ENCODE data around the gene MACROD2. TPM values are rescaled to one million over a fixed set of nuclear protein-coding genes. Genes with fewer than 3 reads are reported as not detected.
"Not testable (repeated sequence)": the region's sequence is repeated elsewhere in the genome, so short reads cannot be mapped to it uniquely, and the experiment has no call there.

MACROD2 gene
- total RNA-seq, 1 donor from 2014 or later = 4.2 TPM

DNA sequence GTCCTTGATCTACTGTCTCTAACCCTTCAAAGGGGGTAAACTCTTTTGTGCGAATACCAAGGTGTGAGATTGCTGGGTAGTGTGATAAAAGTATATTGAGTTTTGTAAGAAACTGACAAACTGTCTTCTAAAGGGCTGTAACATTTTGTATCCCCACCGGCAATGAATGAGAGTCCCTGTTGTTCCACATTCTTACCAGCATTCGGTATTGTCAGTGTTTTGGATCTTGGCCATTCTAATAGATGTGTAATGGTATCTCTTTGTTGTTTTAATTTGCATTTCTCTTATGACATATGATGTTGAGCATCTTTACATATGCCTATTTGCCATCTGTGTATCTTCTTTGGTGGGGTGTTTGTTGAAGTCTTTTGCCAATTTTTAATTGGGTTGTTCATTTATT, 1487.2 kb downstream of the MACROD2 start:
- intact Hi-C loops (cut with DNase I) = no loop called here
- DNase-seq = no peak
- ATAC-seq (ENCODE audit: poor library complexity) = no peak

DNA sequence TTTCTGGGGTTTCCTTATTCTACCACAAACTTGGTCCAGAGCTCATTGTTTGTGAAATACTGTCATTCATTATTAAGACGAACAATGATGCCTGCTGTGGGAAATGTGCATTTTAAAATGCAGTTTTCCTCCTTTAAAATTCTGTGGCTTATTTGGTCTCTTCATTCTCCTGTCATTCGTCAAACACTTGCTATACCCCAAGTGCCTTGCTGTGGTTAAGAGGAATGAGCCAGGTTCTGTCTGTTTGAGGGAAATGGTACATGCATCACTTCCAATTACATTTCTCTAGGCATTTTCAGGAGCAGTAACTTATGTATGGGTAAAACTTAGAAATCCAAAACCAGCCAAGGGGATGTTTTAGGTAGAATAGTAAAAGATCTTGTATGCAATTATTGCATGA, 1490.2 kb downstream of the MACROD2 start:
- DNase-seq (no peak), ATAC-seq (ENCODE audit: poor library complexity) (no peak)
- intact Hi-C loops (cut with DNase I) = no loop called here

DNA sequence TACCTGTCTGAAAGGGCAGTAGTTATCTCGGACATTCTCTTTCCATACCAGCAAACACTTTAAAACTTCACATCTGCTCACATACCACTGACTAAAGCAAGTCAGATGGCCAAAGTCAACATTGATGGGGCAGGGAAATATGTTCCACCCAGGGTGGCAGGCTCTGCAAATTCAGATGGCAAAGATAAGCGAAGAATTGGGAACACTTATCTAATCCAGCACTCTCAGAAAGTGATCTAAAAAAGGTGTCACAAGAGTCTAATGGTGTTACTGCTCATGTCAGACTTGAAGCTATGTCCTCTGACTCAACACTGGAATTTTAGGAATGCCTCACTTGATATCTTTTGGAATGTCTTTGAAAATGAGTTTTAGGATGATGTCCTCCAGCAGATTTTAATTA, 1491.7 kb downstream of the MACROD2 start:
- ATAC-seq (ENCODE audit: poor library complexity) (no peak), DNase-seq (no peak)
- intact Hi-C loops (cut with DNase I) = no loop called here

DNA sequence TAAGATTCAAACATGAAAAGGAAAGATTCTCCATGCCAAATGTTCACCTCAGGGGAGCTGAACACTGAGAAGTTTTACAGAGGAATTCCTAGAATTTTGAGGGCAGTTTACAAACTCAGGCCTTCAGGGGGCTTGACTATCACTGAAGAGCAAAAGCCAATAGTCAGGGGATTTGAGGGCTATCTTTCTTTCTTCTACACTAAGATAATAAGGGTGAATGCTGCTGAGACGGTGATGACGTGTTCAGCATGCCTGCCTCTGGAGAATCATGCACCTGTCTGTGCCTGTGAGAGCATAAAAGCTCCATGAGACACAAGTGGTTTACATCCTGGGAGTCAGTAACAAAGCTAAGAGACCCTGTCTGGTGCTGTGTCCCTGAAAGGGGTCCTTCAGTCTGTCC, 1492.4 kb downstream of the MACROD2 start:
- intact Hi-C loops (cut with DNase I) = no loop called here
- DNase-seq = no peak
- ATAC-seq (ENCODE audit: poor library complexity) = no peak

DNA sequence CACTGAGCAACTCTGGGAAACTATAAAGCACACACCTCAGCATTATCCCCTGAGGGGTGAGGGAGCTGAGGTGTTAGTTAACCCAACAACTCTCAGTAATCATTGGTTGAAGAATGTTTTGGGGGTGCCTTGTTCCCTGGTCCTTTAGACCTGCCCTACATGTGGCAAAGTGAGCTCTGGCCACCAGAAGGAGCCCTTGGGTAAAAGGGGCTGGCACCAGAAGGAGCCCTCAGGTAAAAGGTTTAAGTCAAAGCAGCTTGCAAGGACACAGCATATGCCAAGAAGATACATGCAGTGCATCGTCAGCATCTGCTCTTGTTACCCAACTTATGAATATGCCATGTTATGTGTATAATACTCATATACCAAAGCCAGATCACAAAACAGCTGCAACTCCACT, 1496.3 kb downstream of the MACROD2 start:
- no peak for ATAC-seq (ENCODE audit: poor library complexity)
- DNase-seq = no peak
- intact Hi-C loops (cut with DNase I) = no loop called here

DNA sequence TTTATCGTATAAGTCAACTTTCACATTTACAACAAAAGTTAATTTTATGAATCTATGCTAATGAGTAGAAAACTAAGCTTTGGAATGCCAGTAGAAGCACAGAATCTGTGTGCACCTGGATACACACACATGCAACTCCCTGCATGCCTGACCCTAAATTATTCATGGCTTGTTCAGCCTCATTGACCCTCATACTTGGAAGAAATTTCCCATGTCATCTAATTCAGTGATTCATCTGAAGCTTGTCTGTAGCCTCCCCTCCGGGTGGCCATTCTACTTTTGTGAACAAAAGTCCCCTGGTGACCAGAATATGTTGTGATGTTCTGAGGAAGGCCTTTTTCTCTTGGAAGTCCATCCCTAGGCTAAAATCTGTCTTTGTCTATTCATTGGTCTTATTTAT, 1499.5 kb downstream of the MACROD2 start:
- DNase-seq (no peak), ATAC-seq (ENCODE audit: poor library complexity) (no peak)
- intact Hi-C loops (cut with DNase I) = no loop called here

DNA sequence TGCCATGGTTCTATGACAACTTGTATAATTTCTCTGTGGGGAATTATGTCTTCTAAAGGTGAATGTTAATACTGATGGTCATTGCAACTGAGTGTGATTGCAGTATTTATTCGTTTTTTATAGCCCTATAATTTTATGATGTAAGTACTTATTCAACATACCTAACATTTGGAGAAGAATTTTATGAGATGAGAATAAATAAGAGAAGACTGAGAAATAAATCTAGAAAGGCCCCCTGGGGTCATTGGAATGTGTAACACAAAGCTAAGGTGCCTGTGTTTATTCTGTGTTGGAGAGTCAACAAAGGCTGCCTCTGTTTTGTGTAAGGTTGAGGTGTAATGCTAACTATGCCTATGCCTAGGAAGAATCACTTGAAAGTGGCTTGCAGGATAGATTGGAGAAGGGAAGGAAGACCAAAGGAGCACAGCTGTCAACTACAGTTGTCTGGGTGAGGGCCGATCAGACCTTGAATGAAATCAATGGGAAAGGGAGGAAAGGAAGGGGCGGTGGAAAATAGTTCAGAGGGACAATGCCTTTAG, 1501.3 kb downstream of the MACROD2 start:
- ATAC-seq (ENCODE audit: poor library complexity) = no peak
- DNase-seq = no peak
- intact Hi-C loops (cut with DNase I) = no loop called here

DNA sequence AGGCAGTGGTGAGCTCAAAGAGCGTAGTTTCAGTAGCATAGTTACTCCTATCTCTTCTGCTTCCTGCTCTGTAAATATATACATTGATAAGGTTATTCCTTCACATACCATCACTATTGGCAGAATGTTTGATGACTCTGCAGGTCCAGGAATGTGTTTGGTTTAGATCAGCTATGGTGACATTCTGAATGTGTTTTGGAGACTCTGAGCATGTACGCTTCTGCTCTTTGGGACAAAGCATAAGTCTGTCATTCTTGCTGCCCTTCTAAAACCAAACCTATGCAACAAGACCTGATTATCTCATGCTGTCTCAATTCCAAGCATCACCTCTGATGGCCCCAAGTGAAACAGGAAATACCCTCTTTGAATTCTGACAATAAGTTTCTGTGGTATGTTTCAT, 1503.6 kb downstream of the MACROD2 start:
- intact Hi-C loops (cut with DNase I) = no loop called here
- ATAC-seq (ENCODE audit: poor library complexity) = no peak
- no peak for DNase-seq

DNA sequence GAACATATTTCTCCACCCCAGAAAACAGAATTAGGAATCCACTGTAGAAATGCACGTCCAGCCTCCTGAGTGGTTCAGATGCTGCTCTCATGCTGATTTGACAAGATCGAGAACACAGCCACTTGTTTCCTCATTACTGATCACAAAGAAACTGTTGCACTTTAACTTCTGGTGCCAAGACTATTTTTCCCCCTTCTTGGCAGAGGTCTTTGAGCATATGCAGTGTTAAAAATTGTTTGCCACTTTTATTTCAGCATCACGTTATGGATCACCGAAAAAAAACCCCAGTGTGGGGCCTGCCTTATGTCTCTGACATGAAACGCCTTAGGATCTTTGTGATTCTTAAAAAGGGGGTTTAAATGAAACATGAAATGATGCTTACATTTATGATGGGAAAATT, 1511.0 kb downstream of the MACROD2 start:
- no peak for DNase-seq
- ATAC-seq (ENCODE audit: poor library complexity) = no peak
- intact Hi-C loops (cut with DNase I) = no loop called here

DNA sequence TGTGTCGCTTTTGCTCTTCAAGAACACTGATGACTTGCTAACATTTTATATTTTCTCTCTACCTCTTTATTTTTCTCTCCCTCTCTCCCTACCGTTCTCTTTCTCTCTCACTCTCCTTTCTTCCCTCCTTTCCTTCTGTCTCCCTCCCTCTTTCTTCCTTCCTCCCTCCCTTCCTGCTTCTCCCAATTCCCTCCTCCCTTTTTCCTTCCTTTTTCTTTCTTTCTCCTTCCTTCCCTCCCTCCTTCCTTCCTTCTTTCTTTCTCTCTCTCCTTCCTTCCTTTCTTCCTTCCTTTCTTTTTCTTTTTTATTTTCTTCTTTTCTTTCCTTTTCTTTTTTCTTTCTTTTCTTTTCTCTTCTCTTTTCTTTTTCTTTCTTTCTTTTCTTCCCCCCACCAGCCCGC, 1511.8 kb downstream of the MACROD2 start:
- ATAC-seq (ENCODE audit: poor library complexity) = no peak
- intact Hi-C loops (cut with DNase I) = no loop called here

DNA sequence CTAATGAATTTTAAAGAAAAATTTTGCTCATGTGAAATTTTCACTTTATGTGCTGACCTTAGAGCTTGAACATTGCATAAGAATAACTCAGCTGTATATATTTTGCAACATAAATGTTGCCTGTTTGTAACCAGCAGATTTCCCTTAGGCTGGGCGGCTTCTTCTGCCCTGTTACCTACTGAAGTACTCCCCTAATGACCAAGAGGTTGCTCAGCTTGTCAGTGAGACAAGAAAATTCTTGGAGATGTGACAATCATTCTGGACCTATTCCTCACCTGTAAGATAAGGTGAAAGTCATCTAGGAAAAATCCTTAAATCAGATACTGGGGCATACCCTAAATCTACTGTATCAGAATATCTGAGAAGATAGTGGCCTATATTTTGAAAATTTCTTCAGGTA, 1516.2 kb downstream of the MACROD2 start:
- ATAC-seq (ENCODE audit: poor library complexity) (no peak), DNase-seq (no peak)
- intact Hi-C loops (cut with DNase I) = no loop called here

More for the DNA sequence above, 1511.8 kb downstream of the MACROD2 start:
- DNase-seq = no peak

DNA sequence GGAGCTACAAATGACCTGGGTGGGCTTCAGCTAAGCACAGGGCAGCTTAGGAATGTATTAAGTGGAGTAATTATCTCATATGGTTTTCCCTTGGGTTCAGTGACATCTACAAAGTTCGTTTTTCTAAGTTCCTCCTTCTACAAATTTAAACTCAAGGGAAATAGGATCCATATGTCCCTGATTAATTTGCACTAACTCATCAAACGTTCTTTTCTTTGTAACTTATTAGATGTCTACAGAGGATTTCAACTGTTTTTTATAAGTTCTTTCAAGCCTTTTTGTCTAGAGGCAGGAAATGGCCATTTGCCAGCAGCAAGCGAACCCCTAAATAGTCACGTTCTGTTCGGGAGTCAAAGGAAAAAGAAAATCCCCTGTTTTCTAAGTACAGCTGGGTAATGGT, 1517.6 kb downstream of the MACROD2 start:
- no peak for ATAC-seq (ENCODE audit: poor library complexity)
- no peak for DNase-seq
- intact Hi-C loops (cut with DNase I) = no loop called here

DNA sequence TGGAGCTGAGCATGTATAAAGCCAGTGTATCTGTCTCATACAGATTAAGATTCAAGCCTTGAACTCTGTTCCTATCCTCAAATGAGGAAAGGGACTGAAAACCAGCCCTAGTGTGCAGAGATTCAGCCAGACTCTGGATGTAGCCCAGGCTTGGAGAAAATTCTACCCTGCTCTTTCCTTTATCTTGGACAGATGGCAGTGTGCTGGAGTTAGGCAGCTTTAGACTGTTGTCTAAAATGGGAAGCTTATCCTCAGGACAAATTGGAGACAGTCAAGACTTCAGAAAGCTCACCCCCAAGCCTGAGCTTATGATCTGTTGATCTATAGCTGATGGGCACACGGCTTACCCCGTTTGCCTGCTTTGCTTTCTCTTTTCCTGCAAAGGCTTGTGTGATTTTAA, 1520.4 kb downstream of the MACROD2 start:
- DNase-seq (no peak), ATAC-seq (ENCODE audit: poor library complexity) (no peak)
- intact Hi-C loops (cut with DNase I) = no loop called here

DNA sequence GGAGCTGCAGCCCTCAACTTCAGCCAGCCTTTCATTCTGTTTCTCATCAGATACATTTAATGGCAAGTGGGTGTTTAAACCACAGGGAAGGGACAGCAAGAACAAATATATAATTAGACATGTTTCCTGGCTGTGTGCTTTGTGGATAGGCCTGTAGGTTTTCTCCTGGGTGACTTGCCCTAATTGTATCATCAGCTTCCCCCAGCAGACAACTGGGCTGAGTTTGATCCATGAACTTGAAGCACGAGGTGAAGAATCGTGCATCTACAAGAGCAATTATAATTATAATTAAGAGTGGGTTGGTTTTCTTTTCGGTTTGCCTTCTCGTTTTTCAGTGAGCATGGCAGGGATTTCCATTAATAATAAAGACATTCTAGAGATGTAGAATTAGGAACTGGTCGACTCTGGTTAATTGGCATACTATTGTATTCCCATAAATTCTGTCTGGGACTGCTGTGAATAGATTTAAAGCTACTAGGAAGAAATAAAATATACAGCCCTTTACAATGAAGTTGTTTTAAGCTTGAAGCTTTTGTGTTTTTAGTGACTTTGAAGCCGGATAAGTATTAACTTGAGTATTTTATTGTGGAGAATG, 1525.7 kb downstream of the MACROD2 start:
- ATAC-seq (ENCODE audit: poor library complexity) (no peak), DNase-seq (no peak)
- intact Hi-C loops (cut with DNase I) = no loop called here

DNA sequence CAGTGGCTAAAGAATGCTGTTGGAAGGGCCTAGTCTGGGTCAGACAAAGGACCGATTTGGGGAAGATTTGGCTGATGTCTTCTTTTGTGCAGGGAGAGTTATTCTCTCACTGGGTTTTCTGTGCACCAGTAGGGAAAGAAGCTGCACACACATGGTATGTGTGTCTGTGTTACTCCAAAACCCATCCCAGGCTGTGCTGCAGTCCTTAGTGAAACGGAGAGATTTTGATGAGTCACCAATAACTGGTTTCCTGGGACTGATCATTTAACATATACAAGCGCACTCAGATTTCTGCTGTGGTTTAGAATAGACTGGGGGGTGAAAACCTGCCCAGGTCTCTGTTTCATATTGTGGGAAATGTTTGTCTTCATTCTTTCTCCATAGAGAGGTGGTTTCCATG, 1528.1 kb downstream of the MACROD2 start:
- intact Hi-C loops (cut with DNase I) = no loop called here
- no peak for DNase-seq
- no peak for ATAC-seq (ENCODE audit: poor library complexity)

DNA sequence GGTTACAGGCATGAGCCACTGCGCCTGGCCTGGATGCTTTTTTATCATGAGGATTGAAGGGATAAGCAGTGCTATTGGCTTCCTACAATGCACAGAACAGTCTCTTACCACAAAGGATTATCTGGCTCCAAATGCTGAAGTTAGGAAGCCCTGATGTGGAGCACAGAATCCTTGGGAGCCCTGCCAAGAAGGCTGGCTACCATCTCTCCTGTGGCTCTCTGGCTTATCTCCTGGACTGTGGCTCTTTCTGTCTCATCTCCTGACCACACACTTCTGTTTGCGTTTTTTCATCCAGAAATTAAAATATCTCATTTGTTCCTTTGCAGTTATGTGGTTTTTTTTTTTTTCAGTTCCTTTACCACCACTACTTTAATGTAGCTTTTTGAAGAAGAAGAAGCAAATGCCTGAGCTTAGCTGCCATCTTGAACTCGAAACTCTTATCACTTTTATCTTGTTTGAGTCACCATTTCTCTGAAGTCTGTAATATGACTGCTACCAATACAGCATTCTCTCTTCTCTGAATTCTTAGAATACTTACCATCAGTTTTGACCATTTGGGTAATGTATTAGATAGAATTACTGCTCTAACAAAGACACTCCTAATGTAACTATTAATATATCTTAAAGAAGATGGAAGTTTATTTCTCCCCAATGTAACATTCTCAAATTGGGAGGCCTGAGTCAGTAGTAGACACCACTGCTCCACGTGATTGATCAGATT, 1533.2 kb downstream of the MACROD2 start:
- intact Hi-C loops (cut with DNase I) = no loop called here
- DNase-seq = no peak
- no peak for ATAC-seq (ENCODE audit: poor library complexity)

DNA sequence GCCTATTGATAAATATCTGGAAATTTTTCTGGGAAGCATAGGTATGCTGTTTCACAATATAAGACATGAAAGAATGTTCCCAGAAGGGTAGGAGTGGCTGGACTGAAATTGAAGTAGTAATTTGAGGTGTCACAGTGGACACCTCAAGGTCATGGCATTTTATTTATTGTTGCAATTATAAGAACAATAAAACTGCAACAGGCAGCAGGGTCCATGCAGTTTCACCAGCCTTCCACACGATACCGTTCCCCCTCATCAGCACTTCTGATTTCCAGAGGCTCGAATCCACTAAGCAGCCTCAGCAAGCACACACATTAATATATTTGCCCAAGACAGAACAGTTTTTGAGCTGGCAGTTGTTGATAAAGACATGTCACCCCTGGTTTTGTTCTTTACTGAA, 1540.5 kb downstream of the MACROD2 start:
- no peak for ATAC-seq (ENCODE audit: poor library complexity)
- intact Hi-C loops (cut with DNase I) = no loop called here

DNA sequence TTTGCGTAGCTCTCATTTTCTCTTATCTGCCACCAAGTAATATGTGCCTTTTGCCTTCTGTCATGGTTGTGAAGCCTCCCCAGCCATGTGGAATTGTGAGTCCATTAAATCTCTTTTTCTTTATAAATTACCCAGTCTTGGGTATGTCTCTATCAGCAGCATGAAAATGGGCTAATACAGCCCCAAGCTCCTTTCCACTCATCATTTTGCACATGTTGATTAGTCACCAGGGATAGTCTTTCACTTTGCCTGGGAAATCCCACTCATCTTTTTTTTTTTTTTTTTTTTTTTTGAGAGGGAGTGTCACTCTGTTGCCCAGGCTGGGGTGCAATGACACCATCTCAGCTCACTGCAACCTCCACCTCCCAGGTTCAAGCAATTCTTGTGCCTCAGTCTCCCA, 1541.9 kb downstream of the MACROD2 start:
- intact Hi-C loops (cut with DNase I); DNase-seq; ATAC-seq (ENCODE audit: poor library complexity): not testable (repeated sequence)

More for the DNA sequence above, 1540.5 kb downstream of the MACROD2 start:
- DNase-seq = no peak

DNA sequence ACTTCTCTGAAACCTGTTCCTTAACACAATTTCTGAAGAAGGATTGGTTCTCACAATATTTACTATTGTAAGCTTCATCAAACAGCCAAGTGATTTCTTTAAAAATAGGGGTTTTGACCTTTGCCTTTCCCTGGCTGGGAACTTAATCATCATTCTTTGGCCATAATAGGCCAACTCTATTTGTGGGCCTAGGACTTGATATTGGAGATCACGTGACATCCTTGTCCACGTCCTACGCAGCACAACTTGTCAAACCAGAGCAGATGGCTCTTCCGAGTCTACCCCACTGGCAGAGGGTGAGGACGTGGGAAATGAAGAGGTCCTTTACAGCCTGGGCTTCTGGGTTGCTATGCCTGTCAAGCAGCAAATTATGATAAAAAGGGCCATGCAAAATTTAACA, 1547.3 kb downstream of the MACROD2 start:
- intact Hi-C loops (cut with DNase I) = no loop called here
- no peak for DNase-seq
- ATAC-seq (ENCODE audit: poor library complexity) = no peak

DNA sequence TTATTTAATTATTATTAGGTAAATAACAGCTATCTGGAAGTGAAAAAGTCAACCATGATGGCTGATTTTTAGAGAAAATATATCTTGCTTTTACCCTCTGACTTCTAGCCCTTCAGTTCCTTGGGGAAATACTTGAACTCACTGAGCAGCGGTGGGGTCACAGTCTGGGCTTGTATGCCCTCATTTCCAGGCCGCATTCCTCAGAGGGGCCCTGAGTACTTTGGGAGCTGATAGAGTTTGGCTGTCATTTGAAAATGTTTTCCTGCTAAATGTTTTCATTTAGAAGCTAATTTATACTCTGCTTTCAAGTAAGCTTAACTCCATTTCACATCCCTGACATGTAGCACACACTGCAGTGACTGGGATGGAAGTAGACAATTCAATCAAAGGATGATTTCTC, 1549.4 kb downstream of the MACROD2 start:
- ATAC-seq (ENCODE audit: poor library complexity) = no peak
- intact Hi-C loops (cut with DNase I) = no loop called here
- DNase-seq = no peak
